ENCODE data around the gene SUDS3.

Gene SUDS3

DNA sequence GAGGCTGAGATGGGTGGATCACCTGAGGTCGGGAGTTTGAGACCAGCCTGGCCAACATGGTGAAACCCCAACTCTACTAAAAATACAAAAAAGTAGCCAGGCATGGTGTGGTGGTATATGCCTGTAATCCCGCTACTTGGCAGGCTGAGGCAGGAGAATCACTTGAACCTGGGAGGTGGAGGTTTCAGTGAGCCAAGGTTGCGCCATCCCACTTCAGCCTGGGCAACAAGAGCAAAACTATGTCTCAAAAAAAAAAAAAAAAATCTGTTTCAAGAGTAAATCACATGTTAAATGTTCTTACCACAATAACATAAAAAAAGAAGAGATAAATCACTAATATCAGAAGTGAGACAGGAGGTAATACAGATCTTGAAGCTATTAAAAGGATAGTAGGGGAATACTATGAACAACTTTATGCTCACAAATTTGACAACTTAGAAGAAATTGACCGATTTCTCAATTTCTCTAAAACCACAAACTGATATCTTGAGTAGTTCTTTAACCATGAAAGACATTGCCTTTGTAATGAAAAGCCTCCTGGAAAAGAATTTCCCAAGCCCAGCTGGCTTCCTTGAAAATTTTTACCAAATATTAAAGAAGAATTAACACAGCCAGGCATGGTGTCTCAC lies 41.3 kb upstream of the SUDS3 start:
- H3K79me1 ChIP-seq (ENCODE audit: low read depth, low read length), result no peaks in the 10 kb centered on the region

DNA sequence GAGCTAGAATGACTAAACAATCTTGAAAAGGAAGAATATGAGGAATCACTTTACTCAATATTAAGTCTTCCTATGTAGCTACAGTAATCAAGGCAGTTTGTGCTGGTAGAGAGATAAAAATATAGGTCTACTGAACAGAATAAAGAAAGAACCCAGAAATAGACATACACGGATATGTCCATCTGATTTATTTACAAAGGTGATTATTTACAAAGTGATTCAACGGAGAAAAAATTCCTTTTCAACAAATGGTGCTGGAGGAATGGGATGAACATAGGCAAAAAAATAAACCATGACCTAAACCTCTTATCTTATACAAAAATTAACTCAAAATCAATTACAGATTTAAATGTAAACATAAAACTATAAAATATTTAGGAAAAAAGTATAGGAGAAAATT lies 40.2 kb upstream of the SUDS3 start:
- no peak overlapping the region for H3K9ac ChIP-seq (ENCODE audit: low read depth, low read length, poor library complexity)
- no peak overlapping the region for H3K27ac ChIP-seq (replicated peaks; ENCODE audit: low read length)
- H4K8ac ChIP-seq (ENCODE audit: low read depth, low read length), result no peak overlapping the region
- H3K79me1 ChIP-seq (ENCODE audit: low read depth, low read length), result no peaks in the 10 kb centered on the region
- no CpG with 5 or more reads among the region's 2 CpGs for WGBS, 2 donors (ENCODE audit: extremely low coverage in 2 of 2, insufficient read length in 2 of 2, insufficient replicate concordance in 1 of 2)
- H3K36me3 ChIP-seq (replicated peaks in 1 of 2; ENCODE audit: control insufficient read depth in 2 of 2, insufficient read depth in 2 of 2, low read length in 2 of 2), result no peaks in the 10 kb centered on the region
- H2BK120ac ChIP-seq (ENCODE audit: low read depth, low read length), result no peak overlapping the region
- no peak overlapping the region for H2AK5ac ChIP-seq (ENCODE audit: low read depth, low read length)
- no peak overlapping the region for H3K18ac ChIP-seq (ENCODE audit: low read length)
- no peak overlapping the region for H3K14ac ChIP-seq (ENCODE audit: low read length)
- no peaks in the 10 kb centered on the region for H3K4me1 ChIP-seq (ENCODE audit: control insufficient read depth in 2 of 2, insufficient read depth in 1 of 2, low read depth in 1 of 2, low read length in 2 of 2)
- H2AFZ ChIP-seq (ENCODE audit: low read length), result no peak overlapping the region
- no peak for DNase-seq (ENCODE audit: low spot score)
- H3K4ac ChIP-seq (ENCODE audit: low read length), result no peak overlapping the region
- H4K91ac ChIP-seq (ENCODE audit: low read depth, low read length, poor library complexity), result no peak overlapping the region
- no peak overlapping the region for H3K4me3 ChIP-seq (ENCODE audit: low read length in 2 of 2)
- no peak overlapping the region for H2BK12ac ChIP-seq (ENCODE audit: low read length)
- H2BK15ac ChIP-seq (ENCODE audit: low read length), result no peak overlapping the region
- H3K4me2 ChIP-seq (ENCODE audit: insufficient read depth, low read length, poor library complexity, severe bottlenecking), result no peak overlapping the region
- H3K27me3 ChIP-seq (ENCODE audit: control insufficient read depth in 3 of 3, insufficient read depth in 3 of 3, low read depth in 1 of 3, low read length in 3 of 3), result no peaks in the 10 kb centered on the region
- H3K9me3 ChIP-seq (replicated peaks in 1 of 2; ENCODE audit: control insufficient read depth in 2 of 2, insufficient read depth in 1 of 2, low read depth in 1 of 2, low read length in 2 of 2), result no peaks in the 10 kb centered on the region
- no peak overlapping the region for H2BK5ac ChIP-seq (ENCODE audit: low read length)
- H3K23ac ChIP-seq (ENCODE audit: low read depth, low read length, poor library complexity), result no peak overlapping the region

More for the DNA sequence above, 41.3 kb upstream of the SUDS3 start:
- Histone ChIP-seq H3K14ac (ENCODE audit: low read length) (no peak overlapping the region), H3K4me2 (ENCODE audit: insufficient read depth, low read length, poor library complexity, severe bottlenecking) (no peak overlapping the region), H2BK120ac (ENCODE audit: low read depth, low read length) (no peak overlapping the region), H3K27ac (replicated peaks; ENCODE audit: low read length) (no peak overlapping the region), H3K4me1 (ENCODE audit: control insufficient read depth in 2 of 2, insufficient read depth in 1 of 2, low read depth in 1 of 2, low read length in 2 of 2) (no peaks in the 10 kb centered on the region), H2BK5ac (ENCODE audit: low read length) (no peak overlapping the region), H2AFZ (ENCODE audit: low read length) (no peak overlapping the region), H2BK15ac (ENCODE audit: low read length) (no peak overlapping the region), H3K9ac (ENCODE audit: low read depth, low read length, poor library complexity) (no peak overlapping the region), H3K18ac (ENCODE audit: low read length) (no peak overlapping the region), H3K4me3 (ENCODE audit: low read length in 2 of 2) (no peak overlapping the region), H4K8ac (ENCODE audit: low read depth, low read length) (no peak overlapping the region), H3K23ac (ENCODE audit: low read depth, low read length, poor library complexity) (no peak overlapping the region), H2AK5ac (ENCODE audit: low read depth, low read length) (no peak overlapping the region), H3K27me3 (ENCODE audit: control insufficient read depth in 3 of 3, insufficient read depth in 3 of 3, low read depth in 1 of 3, low read length in 3 of 3) (no peaks in the 10 kb centered on the region), H3K4ac (ENCODE audit: low read length) (no peak overlapping the region), H3K36me3 (replicated peaks in 1 of 2; ENCODE audit: control insufficient read depth in 2 of 2, insufficient read depth in 2 of 2, low read length in 2 of 2) (no peaks in the 10 kb centered on the region), H3K9me3 (replicated peaks in 1 of 2; ENCODE audit: control insufficient read depth in 2 of 2, insufficient read depth in 1 of 2, low read depth in 1 of 2, low read length in 2 of 2) (no peaks in the 10 kb centered on the region), H4K91ac (ENCODE audit: low read depth, low read length, poor library complexity) (no peak overlapping the region), H2BK12ac (ENCODE audit: low read length) (no peak overlapping the region)
- DNase-seq (ENCODE audit: low spot score), result no peak
- WGBS, 2 donors (ENCODE audit: extremely low coverage in 2 of 2, insufficient read length in 2 of 2, insufficient replicate concordance in 1 of 2), result no CpG with 5 or more reads among the region's 4 CpGs

DNA sequence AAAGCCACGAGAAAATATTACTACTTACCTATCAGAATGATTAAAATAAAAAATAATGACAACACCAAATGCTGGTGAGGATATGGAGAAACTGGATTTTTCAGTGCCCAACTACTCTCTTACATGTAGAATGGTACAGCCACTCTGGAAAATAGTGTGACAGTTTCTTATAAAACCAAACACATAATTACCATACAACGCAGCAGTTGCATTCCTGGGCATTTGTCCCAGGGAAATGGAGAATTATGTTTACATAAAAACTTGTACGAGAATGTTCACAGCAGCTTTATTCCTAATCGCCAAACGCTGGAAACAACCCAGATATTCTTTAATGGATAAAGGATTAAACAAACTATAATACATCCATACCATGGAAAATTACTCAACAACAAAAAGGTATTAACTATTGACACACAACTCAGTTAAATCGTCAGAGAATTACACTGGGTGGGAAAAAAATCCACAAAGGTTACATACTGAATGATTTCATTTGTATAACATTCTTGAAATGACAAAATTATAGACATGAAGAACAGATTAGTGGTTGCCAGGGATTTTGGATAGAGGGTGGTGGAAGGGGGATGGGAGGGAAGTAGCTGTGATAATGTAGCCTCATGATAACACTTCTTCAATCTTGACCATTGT lies 39.0 kb upstream of the SUDS3 start:
- Histone ChIP-seq H3K14ac (ENCODE audit: low read length) (no peak overlapping the region), H3K23ac (ENCODE audit: low read depth, low read length, poor library complexity) (no peak overlapping the region), H3K18ac (ENCODE audit: low read length) (no peak overlapping the region), H2BK120ac (ENCODE audit: low read depth, low read length) (no peak overlapping the region), H4K8ac (ENCODE audit: low read depth, low read length) (no peak overlapping the region), H2AFZ (ENCODE audit: low read length) (no peak overlapping the region), H3K79me1 (ENCODE audit: low read depth, low read length) (no peaks in the 10 kb centered on the region), H2BK15ac (ENCODE audit: low read length) (no peak overlapping the region), H3K27me3 (ENCODE audit: control insufficient read depth in 3 of 3, insufficient read depth in 3 of 3, low read depth in 1 of 3, low read length in 3 of 3) (no peaks in the 10 kb centered on the region), H3K4me3 (ENCODE audit: low read length in 2 of 2) (no peak overlapping the region), H3K4me2 (ENCODE audit: insufficient read depth, low read length, poor library complexity, severe bottlenecking) (no peak overlapping the region), H3K4ac (ENCODE audit: low read length) (no peak overlapping the region), H3K9me3 (replicated peaks in 1 of 2; ENCODE audit: control insufficient read depth in 2 of 2, insufficient read depth in 1 of 2, low read depth in 1 of 2, low read length in 2 of 2) (no peaks in the 10 kb centered on the region), H2BK12ac (ENCODE audit: low read length) (no peak overlapping the region), H3K36me3 (replicated peaks in 1 of 2; ENCODE audit: control insufficient read depth in 2 of 2, insufficient read depth in 2 of 2, low read length in 2 of 2) (no peaks in the 10 kb centered on the region), H2AK5ac (ENCODE audit: low read depth, low read length) (no peak overlapping the region), H3K4me1 (ENCODE audit: control insufficient read depth in 2 of 2, insufficient read depth in 1 of 2, low read depth in 1 of 2, low read length in 2 of 2) (no peaks in the 10 kb centered on the region), H3K27ac (replicated peaks; ENCODE audit: low read length) (no peak overlapping the region), H4K91ac (ENCODE audit: low read depth, low read length, poor library complexity) (no peak overlapping the region), H2BK5ac (ENCODE audit: low read length) (no peak overlapping the region), H3K9ac (ENCODE audit: low read depth, low read length, poor library complexity) (no peak overlapping the region)
- no CpG with 5 or more reads among the region's 6 CpGs for WGBS, 2 donors (ENCODE audit: extremely low coverage in 2 of 2, insufficient read length in 2 of 2, insufficient replicate concordance in 1 of 2)
- no peak for DNase-seq (ENCODE audit: low spot score)

DNA sequence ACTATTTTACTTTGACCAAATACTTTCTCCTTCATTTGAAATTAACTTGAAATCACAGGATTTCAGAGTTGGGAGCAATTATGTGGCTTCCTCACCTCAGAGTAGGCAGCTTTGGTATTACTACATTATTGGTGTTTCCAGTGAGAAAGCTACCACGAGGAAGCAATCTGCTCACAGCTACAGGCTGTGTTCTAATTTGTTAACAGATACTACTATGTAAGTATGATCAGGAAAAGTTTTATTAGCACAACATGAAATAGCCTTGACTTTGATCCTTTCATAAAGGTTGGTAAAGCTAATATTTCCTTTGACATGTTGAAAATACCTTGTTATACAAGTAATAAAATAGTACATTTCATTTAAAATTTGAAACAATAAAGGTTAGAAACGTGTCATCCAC lies 34.3 kb upstream of the SUDS3 start:
- H4K8ac ChIP-seq (ENCODE audit: low read depth, low read length), result no peak overlapping the region
- H3K36me3 ChIP-seq (replicated peaks in 1 of 2; ENCODE audit: control insufficient read depth in 2 of 2, insufficient read depth in 2 of 2, low read length in 2 of 2), result no peaks in the 10 kb centered on the region
- no peaks in the 10 kb centered on the region for H3K9me3 ChIP-seq (replicated peaks in 1 of 2; ENCODE audit: control insufficient read depth in 2 of 2, insufficient read depth in 1 of 2, low read depth in 1 of 2, low read length in 2 of 2)
- no peak overlapping the region for H3K9ac ChIP-seq (ENCODE audit: low read depth, low read length, poor library complexity)
- WGBS, 2 donors (ENCODE audit: extremely low coverage in 2 of 2, insufficient read length in 2 of 2, insufficient replicate concordance in 1 of 2), result no CpG with 5 or more reads among the region's 2 CpGs
- H3K23ac ChIP-seq (ENCODE audit: low read depth, low read length, poor library complexity), result no peak overlapping the region
- no peak overlapping the region for H3K27ac ChIP-seq (replicated peaks; ENCODE audit: low read length)
- H2AK5ac ChIP-seq (ENCODE audit: low read depth, low read length), result no peak overlapping the region
- H2BK12ac ChIP-seq (ENCODE audit: low read length), result no peak overlapping the region
- H2BK120ac ChIP-seq (ENCODE audit: low read depth, low read length), result no peak overlapping the region
- no peak for DNase-seq (ENCODE audit: low spot score)
- H3K4me1 ChIP-seq (ENCODE audit: control insufficient read depth in 2 of 2, insufficient read depth in 1 of 2, low read depth in 1 of 2, low read length in 2 of 2), result no peaks in the 10 kb centered on the region
- no peaks in the 10 kb centered on the region for H3K79me1 ChIP-seq (ENCODE audit: low read depth, low read length)
- no peak overlapping the region for H3K4ac ChIP-seq (ENCODE audit: low read length)
- H2BK5ac ChIP-seq (ENCODE audit: low read length), result no peak overlapping the region
- no peak overlapping the region for H3K14ac ChIP-seq (ENCODE audit: low read length)
- no peak overlapping the region for H3K4me3 ChIP-seq (ENCODE audit: low read length in 2 of 2)
- no peak overlapping the region for H2AFZ ChIP-seq (ENCODE audit: low read length)
- H4K91ac ChIP-seq (ENCODE audit: low read depth, low read length, poor library complexity), result no peak overlapping the region
- no peak overlapping the region for H2BK15ac ChIP-seq (ENCODE audit: low read length)
- no peak overlapping the region for H3K4me2 ChIP-seq (ENCODE audit: insufficient read depth, low read length, poor library complexity, severe bottlenecking)
- no peak overlapping the region for H3K18ac ChIP-seq (ENCODE audit: low read length)
- H3K27me3 ChIP-seq (ENCODE audit: control insufficient read depth in 3 of 3, insufficient read depth in 3 of 3, low read depth in 1 of 3, low read length in 3 of 3), result no peaks in the 10 kb centered on the region
